ENCODE data around the gene VPS37C. TPM values are rescaled to one million over a fixed set of nuclear protein-coding genes. Genes with fewer than 3 reads are reported as not detected.

VPS37C gene
- total and polyA plus RNA-seq, 9 of the 15 experiments (the other 6 are each of a cell fraction or from before 2014, with no cell fraction given) = 0.62 to 29.8 (median 11.5) TPM

DNA sequence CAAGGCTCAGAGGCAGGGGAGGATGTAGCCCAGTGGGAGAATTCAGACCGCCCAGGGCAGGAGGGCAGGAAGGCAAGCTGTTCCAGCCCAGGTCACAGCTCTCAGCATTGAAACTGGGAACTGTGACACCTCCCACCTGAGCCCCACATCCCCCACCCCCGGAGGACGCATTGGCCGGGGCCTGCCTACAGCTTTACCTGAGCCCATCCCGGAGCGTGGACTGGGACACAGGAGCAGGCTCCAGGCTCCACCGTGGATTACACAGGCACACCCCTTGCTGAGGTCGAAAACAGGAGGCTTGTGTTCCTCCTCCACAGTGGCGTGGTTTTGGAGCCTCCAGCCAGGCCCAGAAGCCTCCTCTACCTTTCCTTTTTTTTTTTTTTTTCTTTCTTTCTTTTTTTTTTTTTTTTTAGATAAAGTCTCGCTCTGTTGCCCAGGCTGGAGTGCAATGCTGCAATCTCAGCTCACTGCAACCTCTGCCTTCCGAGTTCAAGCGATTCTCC lies 33.0 kb upstream of the VPS37C start:
- DNase-seq (ENCODE audit: extremely low read depth in 1 of 4, low spot score in 3 of 4) (no peak), ATAC-seq (no peak; the same call in 2 of the 3 replicates), FAIRE-seq (no peak)
- H2AFZ ChIP-seq (ENCODE audit: low read depth, low read length) = no peak overlapping the region
- WGBS (ENCODE audit: insufficient coverage, low coverage, missing lambda C conversion rate) = 8% methylated on average over 9 of the region's 12 CpGs
- H3K27me3 ChIP-seq (ENCODE audit: control insufficient read depth in 2 of 2, insufficient read depth in 2 of 2, low read length in 2 of 2) = peaks cover 24 to 44% of the 10 kb centered on the region in 2 experiments
- H3K27ac ChIP-seq (ENCODE audit: extremely low read depth, low read depth, low read length) = no peak overlapping the region
- no TSS peak for BruUV-seq (replicated peaks)
- CTCF ChIA-PET (ENCODE audit: low intra/inter-chr PET ratio) = interaction anchor here (0.6 kb wide), 1 partner anchor 66 kb away, joined by 3 read pairs; no protein-coding TSS in a partner anchor
- H4K20me1 ChIP-seq (replicated peaks; ENCODE audit: control insufficient read depth, insufficient read depth, low read length) = no peaks in the 10 kb centered on the region
- H3K4me1 ChIP-seq (replicated peaks in 1 of 2; ENCODE audit: control insufficient read depth in 2 of 2, insufficient read depth in 2 of 2, low read length in 2 of 2) = peaks cover 0 to 4% of the 10 kb centered on the region in 2 experiments; a peak in 2 of 5 replicates
- no peaks in the 10 kb centered on the region for H3K9me3 ChIP-seq (replicated peaks; ENCODE audit: control insufficient read depth, insufficient read depth, low read depth, low read length)
- intact Hi-C loops (cut with micrococcal nuclease) = no loop called here
- TF ChIP-seq NEUROD1 (IDR thresholded peaks at IDR 0.05; ENCODE audit: borderline replicate concordance, low read depth, low read length, partially characterized antibody) (no peak), ZNF655 (CRISPR knock-in tag; IDR thresholded peaks at IDR 0.05) (no peak), TBP (optimal IDR thresholded peaks at IDR 0.05; ENCODE audit: low read depth, low read length) (no peak), ZNF668 (CRISPR knock-in tag; IDR thresholded peaks at IDR 0.05) (no peak), TRIM28 (IDR thresholded peaks at IDR 0.05) (no peak), SMAD2 (IDR thresholded peaks at IDR 0.05; ENCODE audit: low read depth, low read length) (no peak), RBFOX2 (IDR thresholded peaks at IDR 0.05; ENCODE audit: low read depth, low read length) (no peak), ZFP30 (CRISPR knock-in tag; IDR thresholded peaks at IDR 0.05; ENCODE audit: borderline replicate concordance) (no peak), BHLHE40 (IDR thresholded peaks at IDR 0.05; ENCODE audit: low read length) (no peak), PRDM10 (IDR thresholded peaks at IDR 0.05; ENCODE audit: partially characterized antibody) (no peak)
- TF ChIP-seq, protein P1, sequence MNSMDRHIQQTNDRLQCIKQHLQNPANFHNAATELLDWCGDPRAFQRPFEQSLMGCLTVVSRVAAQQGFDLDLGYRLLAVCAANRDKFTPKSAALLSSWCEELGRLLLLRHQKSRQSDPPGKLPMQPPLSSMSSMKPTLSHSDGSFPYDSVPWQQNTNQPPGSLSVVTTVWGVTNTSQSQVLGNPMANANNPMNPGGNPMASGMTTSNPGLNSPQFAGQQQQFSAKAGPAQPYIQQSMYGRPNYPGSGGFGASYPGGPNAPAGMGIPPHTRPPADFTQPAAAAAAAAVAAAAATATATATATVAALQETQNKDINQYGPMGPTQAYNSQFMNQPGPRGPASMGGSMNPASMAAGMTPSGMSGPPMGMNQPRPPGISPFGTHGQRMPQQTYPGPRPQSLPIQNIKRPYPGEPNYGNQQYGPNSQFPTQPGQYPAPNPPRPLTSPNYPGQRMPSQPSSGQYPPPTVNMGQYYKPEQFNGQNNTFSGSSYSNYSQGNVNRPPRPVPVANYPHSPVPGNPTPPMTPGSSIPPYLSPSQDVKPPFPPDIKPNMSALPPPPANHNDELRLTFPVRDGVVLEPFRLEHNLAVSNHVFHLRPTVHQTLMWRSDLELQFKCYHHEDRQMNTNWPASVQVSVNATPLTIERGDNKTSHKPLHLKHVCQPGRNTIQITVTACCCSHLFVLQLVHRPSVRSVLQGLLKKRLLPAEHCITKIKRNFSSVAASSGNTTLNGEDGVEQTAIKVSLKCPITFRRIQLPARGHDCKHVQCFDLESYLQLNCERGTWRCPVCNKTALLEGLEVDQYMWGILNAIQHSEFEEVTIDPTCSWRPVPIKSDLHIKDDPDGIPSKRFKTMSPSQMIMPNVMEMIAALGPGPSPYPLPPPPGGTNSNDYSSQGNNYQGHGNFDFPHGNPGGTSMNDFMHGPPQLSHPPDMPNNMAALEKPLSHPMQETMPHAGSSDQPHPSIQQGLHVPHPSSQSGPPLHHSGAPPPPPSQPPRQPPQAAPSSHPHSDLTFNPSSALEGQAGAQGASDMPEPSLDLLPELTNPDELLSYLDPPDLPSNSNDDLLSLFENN (IDR thresholded peaks at IDR 0.05; ENCODE audit: low read depth in 2 of 2, low read length in 2 of 2) = no peak
- TF ChIP-seq, protein P2, sequence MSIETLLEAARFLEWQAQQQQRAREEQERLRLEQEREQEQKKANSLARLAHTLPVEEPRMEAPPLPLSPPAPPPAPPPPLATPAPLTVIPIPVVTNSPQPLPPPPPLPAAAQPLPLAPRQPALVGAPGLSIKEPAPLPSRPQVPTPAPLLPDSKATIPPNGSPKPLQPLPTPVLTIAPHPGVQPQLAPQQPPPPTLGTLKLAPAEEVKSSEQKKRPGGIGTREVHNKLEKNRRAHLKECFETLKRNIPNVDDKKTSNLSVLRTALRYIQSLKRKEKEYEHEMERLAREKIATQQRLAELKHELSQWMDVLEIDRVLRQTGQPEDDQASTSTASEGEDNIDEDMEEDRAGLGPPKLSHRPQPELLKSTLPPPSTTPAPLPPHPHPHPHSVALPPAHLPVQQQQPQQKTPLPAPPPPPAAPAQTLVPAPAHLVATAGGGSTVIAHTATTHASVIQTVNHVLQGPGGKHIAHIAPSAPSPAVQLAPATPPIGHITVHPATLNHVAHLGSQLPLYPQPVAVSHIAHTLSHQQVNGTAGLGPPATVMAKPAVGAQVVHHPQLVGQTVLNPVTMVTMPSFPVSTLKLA (conservative IDR thresholded peaks at IDR 0.05) = no peak
- H3K79me2 ChIP-seq (ENCODE audit: control insufficient read depth, insufficient read depth, low read length) = no peaks in the 10 kb centered on the region
- H3K9ac ChIP-seq (ENCODE audit: insufficient read depth in 1 of 2, low read depth in 2 of 2, low read length in 2 of 2) = no peak overlapping the region
- in situ Hi-C loops (cut with MboI) = no loop called here
- no peaks in the 10 kb centered on the region for H3K9me1 ChIP-seq (ENCODE audit: control insufficient read depth, insufficient read depth, low read length)
- H3K36me3 ChIP-seq (ENCODE audit: control insufficient read depth, insufficient read depth, low read length) = no peaks in the 10 kb centered on the region
- POLR2A ChIA-PET = no interaction called here
- no peak overlapping the region for H3K4me2 ChIP-seq (ENCODE audit: insufficient read depth, low read length)
- no peak overlapping the region for H3K4me3 ChIP-seq
